ENCODE measurements around the gene SLC46A2.

- no peak for TF ChIP-seq CTCF (IDR thresholded peaks at IDR 0.05)
- TF ChIP-seq POLR2A (IDR thresholded peaks at IDR 0.05): peak in 1 of 3 donors; percentile 13
These were observed at the start of gene SLC46A2 for GRCh38 chr9:112890106-112891081.
